SK-N-SH (cell line): ENCODE measurements around the gene CSNK1D. TPM values are rescaled to one million over a fixed set of nuclear protein-coding genes. Genes with fewer than 3 reads are reported as not detected.

Experiments used
- CTCF ChIA-PET: fragments of 300-600, 350-600 bp; formaldehyde crosslinking; extraction: SDS; loops from one replicate; lab custom pipeline; 2021; lab: Yijun Ruan, JAX
- POLR2A ChIA-PET: fragments of 350-600 bp; sonication (Branson Sonifier 250); formaldehyde crosslinking; extraction: SDS; loops from one replicate; lab custom pipeline; 2020; ENCODE audit warnings: antibody characterized with exemption, inconsistent platforms; lab: Yijun Ruan, JAX
- DNase-seq: peaks from one replicate; pipeline ENCODE4 v3.0.0; 2012
- H2AFZ ChIP-seq: fragments of 200-600 bp; sonication (generic); 2 replicates; pipeline ENCODE4 v1.8.1; 2016; ENCODE audit warnings: antibody characterized with exemption, mild to moderate bottlenecking, low read depth
- H3F3A ChIP-seq: fragments of 200-600 bp; sonication (generic); replicated peaks from 2 replicates; pipeline ENCODE3; 2016; ENCODE audit warnings: antibody characterized with exemption, mild to moderate bottlenecking; ENCODE audit not compliant: insufficient read depth
- H3K27ac ChIP-seq, 2 experiments: fragments of 200-500 bp in 1 of 2; fragments of 200-600 bp in 1 of 2; sonication (Bioruptor generic) in 1 of 2; sonication (generic), shearing (Covaris generic) in 1 of 2; 2 replicates each; pipeline versions ENCODE4 v1.5.1 to v1.6.1; 2014 to 2016; ENCODE audit warnings: low read depth in 2 of 2, inconsistent platforms in 1 of 2, low read length in 1 of 2, mild to moderate bottlenecking in 1 of 2, mixed read lengths in 1 of 2
- H3K27me3 ChIP-seq: fragments of 200-600 bp; sonication (generic), shearing (Covaris generic); 2 replicates; pipeline ENCODE4 v1.6.1; 2016; ENCODE audit warnings: mixed run types; ENCODE audit not compliant: insufficient read depth
- H3K36me3 ChIP-seq, 2 experiments: fragments of 200-500 bp in 1 of 2; fragments of 200-600 bp in 1 of 2; sonication (Bioruptor generic) in 1 of 2; sonication (generic) in 1 of 2; replicated peaks in 1 of 2; 2 replicates each; pipeline versions ENCODE3 to v1.5.1; 2014 to 2016; ENCODE audit warnings: low read length in 1 of 2, mild to moderate bottlenecking in 1 of 2; ENCODE audit not compliant: insufficient read depth in 2 of 2, control insufficient read depth in 1 of 2
- H3K4me1 ChIP-seq, 2 experiments: fragments of 200-500 bp in 1 of 2; fragments of 200-600 bp in 1 of 2; sonication (Bioruptor generic) in 1 of 2; sonication (generic), shearing (Covaris generic) in 1 of 2; 2 replicates each; pipeline versions ENCODE4 v1.5.1 to v1.6.1; 2014 to 2016; ENCODE audit warnings: low read depth in 1 of 2, low read length in 1 of 2, mixed run types in 1 of 2; ENCODE audit not compliant: insufficient read depth in 2 of 2, control insufficient read depth in 1 of 2
- H3K4me2 ChIP-seq: fragments of 200-600 bp; sonication (generic), shearing (Covaris generic); 2 replicates; pipeline ENCODE4 v1.6.1; 2017; ENCODE audit warnings: mixed run types
- H3K4me3 ChIP-seq, 2 experiments: fragments of 200-500 bp in 1 of 2; fragments of 200-600 bp in 1 of 2; sonication (Bioruptor generic) in 1 of 2; sonication (generic), shearing (Covaris generic) in 1 of 2; 2 replicates each; pipeline versions ENCODE4 v1.5.1 to v1.8.1; 2014 to 2016; ENCODE audit warnings: low read depth in 2 of 2, inconsistent platforms in 1 of 2, low read length in 1 of 2, mild to moderate bottlenecking in 1 of 2, mixed read lengths in 1 of 2, moderate library complexity in 1 of 2
- H3K79me2 ChIP-seq: fragments of 200-600 bp; sonication (generic); 2 replicates; pipeline ENCODE4 v1.8.1; 2017; ENCODE audit warnings: mild to moderate bottlenecking; ENCODE audit not compliant: insufficient read depth
- H3K9ac ChIP-seq: fragments of 200-600 bp; sonication (generic); 2 replicates; pipeline ENCODE4 v1.6.1; 2017; ENCODE audit warnings: mixed run types
- H3K9me2 ChIP-seq: fragments of 200-600 bp; sonication (generic); 2 replicates; pipeline ENCODE4 v1.6.1; 2017; ENCODE audit warnings: mixed run types
- H3K9me3 ChIP-seq: fragments of 200-600 bp; sonication (generic); 2 replicates; pipeline ENCODE4 v1.6.1; 2017; ENCODE audit warnings: mixed run types, mild to moderate bottlenecking, moderate library complexity
- H4K20me1 ChIP-seq: fragments of 200-600 bp; sonication (generic); 2 replicates; pipeline ENCODE4 v1.6.1; 2017; ENCODE audit warnings: mild to moderate bottlenecking, mixed run types; ENCODE audit not compliant: insufficient read depth
- CHD2 ChIP-seq: fragments of 150-350 bp; IDR thresholded peaks from 2 replicates; pipeline ENCODE4 v1.6.1; 2018; ENCODE audit warnings: low read length; ENCODE audit not compliant: partially characterized antibody
- ELF1 ChIP-seq: IDR thresholded peaks from 2 replicates; pipeline ENCODE4 v1.4.0; 2012
- EP300 ChIP-seq, 2 experiments: IDR thresholded peaks; 2 replicates each; pipeline versions ENCODE4 v1.4.0 to v1.6.1; 2012; ENCODE audit warnings: borderline replicate concordance in 1 of 2, low read depth in 1 of 2, low read length in 1 of 2
- FOXJ3 ChIP-seq: sonication (generic); formaldehyde crosslinking; IDR thresholded peaks from 2 replicates; pipeline ENCODE4 v1.5.1; 2020; ENCODE audit warnings: mild to moderate bottlenecking, missing genetic modification reagents
- GATA2 ChIP-seq: sonication (generic); formaldehyde crosslinking; IDR thresholded peaks from 2 replicates; pipeline ENCODE4 v1.5.0; 2020; ENCODE audit warnings: mild to moderate bottlenecking, missing genetic modification reagents
- MEF2A ChIP-seq: IDR thresholded peaks from 2 replicates; pipeline ENCODE4 v1.4.0; 2012; ENCODE audit warnings: low read depth, borderline replicate concordance
- RAD21 ChIP-seq: IDR thresholded peaks from 2 replicates; pipeline ENCODE4 v1.6.1; 2012; ENCODE audit warnings: mild to moderate bottlenecking, low read length
- RXRA ChIP-seq: IDR thresholded peaks from 2 replicates; pipeline ENCODE4 v1.4.0; 2012; ENCODE audit warnings: low read depth, mild to moderate bottlenecking, borderline replicate concordance
- SMC3 ChIP-seq: IDR thresholded peaks from 2 replicates; pipeline ENCODE4 v1.6.1; 2012; ENCODE audit warnings: low read depth, low read length, improper control_type of control experiment
- TCF12 ChIP-seq: IDR thresholded peaks from 2 replicates; pipeline ENCODE4 v1.4.0; 2012
- WGBS: methylation state at CpG from one replicate; pipeline ENCODE4 v1.1.6; 2017; ENCODE audit warnings: low lambda C conversion rate; 5-methylcytosine and 5-hydroxymethylcytosine counted together
- polyA plus RNA-seq, 3 experiments: library from polyadenylated mRNA; depleted of rRNA; stranded (reverse); fragments of >200 nt; gene quantifications; 2 replicates each; pipeline ENCODE4 v1.2.3, GENCODE V29; 2012
- TF ChIP-seq, protein P1 (sequence below): fragments of 200-600 bp; sonication (generic); IDR thresholded peaks from 2 replicates; pipeline ENCODE4 v1.6.1; 2017; ENCODE audit warnings: antibody characterized with exemption, mild to moderate bottlenecking, moderate library complexity
- TF ChIP-seq, protein P2 (sequence below): IDR thresholded peaks from 2 replicates; pipeline ENCODE4 v1.6.1; 2012; ENCODE audit warnings: mild to moderate bottlenecking, low read depth, low read length, moderate library complexity
- TF ChIP-seq, protein P3 (sequence below): IDR thresholded peaks from 2 replicates; pipeline ENCODE4 v1.4.0; 2012; ENCODE audit warnings: low read depth, borderline replicate concordance

Gene CSNK1D
- polyA plus RNA-seq, 1 of the 3 experiments (the other 2 are of a cell fraction) = 216 TPM

DNA sequence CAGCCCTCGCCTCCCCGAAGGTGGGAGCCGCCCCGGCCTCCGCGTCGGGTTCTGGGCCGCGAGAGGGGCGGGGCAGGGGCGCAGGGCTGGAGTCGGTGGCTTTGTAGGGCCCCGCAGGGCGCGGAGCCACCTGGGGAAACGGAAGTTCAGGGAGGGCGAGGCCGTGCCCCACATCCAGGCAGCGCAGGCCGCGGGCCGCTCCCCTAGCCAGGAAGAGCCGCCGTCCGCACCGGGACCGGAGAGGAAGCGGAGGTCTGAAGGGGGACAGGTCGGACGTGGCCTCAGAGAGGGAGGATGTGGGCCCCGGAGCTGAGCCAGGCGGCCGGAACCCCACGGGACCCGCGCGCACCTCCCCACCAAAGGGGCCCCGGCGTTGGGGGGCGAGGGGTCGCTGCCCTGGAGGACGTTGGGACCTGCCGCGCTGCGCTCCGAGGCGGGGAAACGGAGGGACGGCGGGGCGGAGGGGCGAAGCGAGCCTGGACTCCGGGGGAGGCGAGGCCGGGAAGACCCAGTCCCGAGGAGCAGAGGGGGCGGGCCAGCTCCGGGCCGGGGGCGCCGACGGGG lies 45.1 kb downstream of the CSNK1D start:
- Histone ChIP-seq H3K9me2 (no peaks in the 10 kb centered on the region), H3K4me3 (peak overlapping the region; percentile 46 to 64; a peak in 3 of 4 replicates), H2AFZ (peak overlapping the region; percentile 65; the same call in 1 of the 2 replicates), H3K9me3 (no peaks in the 10 kb centered on the region), H4K20me1 (peaks cover 12% of the 10 kb centered on the region; the same call in 1 of the 2 replicates), H3K27ac (no peak overlapping the region), H3K36me3 (peaks cover 0 to 2% of the 10 kb centered on the region in 2 experiments), H3K27me3 (no peaks in the 10 kb centered on the region), H3K4me1 (peaks cover 4 to 5% of the 10 kb centered on the region in 2 experiments; a peak in 2 of 4 replicates), H3K9ac (peak overlapping the region; percentile 65), H3K4me2 (peak overlapping the region; percentile 84), H3F3A (peaks cover 9% of the 10 kb centered on the region), H3K79me2 (peaks cover 53% of the 10 kb centered on the region)
- 79% methylated on average over 47 of the region's 63 CpGs for WGBS
- POLR2A ChIA-PET = interaction anchor here (1.5 kb wide), 1 partner anchor 14 kb away, joined by 7 read pairs; no protein-coding TSS in a partner anchor
- TF ChIP-seq, protein P1, sequence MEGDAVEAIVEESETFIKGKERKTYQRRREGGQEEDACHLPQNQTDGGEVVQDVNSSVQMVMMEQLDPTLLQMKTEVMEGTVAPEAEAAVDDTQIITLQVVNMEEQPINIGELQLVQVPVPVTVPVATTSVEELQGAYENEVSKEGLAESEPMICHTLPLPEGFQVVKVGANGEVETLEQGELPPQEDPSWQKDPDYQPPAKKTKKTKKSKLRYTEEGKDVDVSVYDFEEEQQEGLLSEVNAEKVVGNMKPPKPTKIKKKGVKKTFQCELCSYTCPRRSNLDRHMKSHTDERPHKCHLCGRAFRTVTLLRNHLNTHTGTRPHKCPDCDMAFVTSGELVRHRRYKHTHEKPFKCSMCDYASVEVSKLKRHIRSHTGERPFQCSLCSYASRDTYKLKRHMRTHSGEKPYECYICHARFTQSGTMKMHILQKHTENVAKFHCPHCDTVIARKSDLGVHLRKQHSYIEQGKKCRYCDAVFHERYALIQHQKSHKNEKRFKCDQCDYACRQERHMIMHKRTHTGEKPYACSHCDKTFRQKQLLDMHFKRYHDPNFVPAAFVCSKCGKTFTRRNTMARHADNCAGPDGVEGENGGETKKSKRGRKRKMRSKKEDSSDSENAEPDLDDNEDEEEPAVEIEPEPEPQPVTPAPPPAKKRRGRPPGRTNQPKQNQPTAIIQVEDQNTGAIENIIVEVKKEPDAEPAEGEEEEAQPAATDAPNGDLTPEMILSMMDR = no peak
- TF ChIP-seq CHD2 = no peak
- TF ChIP-seq MEF2A = no peak
- CTCF ChIA-PET = interaction anchor here (0.9 to 2.9 kb wide), 7 partner anchors 8 to 92 kb away, joined by 3 to 11 read pairs (median 7); no protein-coding TSS in a partner anchor
- no peak for DNase-seq

DNA sequence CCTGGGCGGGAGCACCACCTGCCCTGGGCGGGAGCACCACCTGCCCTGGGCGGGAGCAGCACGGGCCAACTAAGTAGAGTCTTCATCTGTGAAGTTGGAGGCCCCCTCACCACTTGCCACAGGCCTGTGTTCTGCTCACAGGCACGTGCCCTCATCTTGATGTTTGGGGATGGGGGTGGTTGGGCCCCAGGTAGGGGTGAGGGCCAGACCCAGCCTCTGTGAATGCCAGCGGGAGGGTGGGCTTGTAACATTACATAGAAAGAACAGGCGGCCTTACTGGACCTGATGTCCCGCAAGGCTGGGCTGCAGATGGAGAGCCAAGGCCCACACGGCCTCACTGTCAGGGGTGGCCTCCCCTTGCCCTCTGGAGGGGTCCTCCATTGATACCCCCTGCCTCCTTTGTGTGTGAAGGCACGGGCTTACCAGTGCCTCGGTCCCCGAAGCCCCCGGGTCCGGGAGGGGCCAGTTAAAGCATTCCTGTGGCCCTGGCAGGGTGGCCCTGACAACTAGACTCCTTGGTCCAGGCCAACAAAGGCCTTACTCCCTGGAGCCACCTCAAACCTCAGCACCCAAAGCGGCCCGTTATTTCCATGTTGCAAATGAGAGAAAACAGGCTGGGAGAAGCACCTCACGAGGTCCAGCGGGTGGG lies 45.7 kb downstream of the CSNK1D start:
- Histone ChIP-seq H3K4me2 (peak overlapping the region; percentile 84; the same call in 1 of the 2 replicates), H3K9me3 (no peaks in the 10 kb centered on the region), H4K20me1 (peaks cover 6% of the 10 kb centered on the region; the same call in 1 of the 2 replicates), H3K9ac (peak overlapping the region; percentile 65), H3K4me3 (0 out of 4 replicates have a peak overlapping the region, but pooled peaks of 1 of the 2 experiments have one; percentile 46), H3F3A (peaks cover 9% of the 10 kb centered on the region), H3K27me3 (no peaks in the 10 kb centered on the region), H3K36me3 (no peaks in the 10 kb centered on the region), H3K79me2 (peaks cover 47% of the 10 kb centered on the region), H2AFZ (no peak overlapping the region), H3K4me1 (peaks cover 4 to 5% of the 10 kb centered on the region in 2 experiments; a peak in 2 of 4 replicates), H3K27ac (no peak overlapping the region), H3K9me2 (no peaks in the 10 kb centered on the region)
- CTCF ChIA-PET = interaction anchor here (3.1 kb wide), 1 partner anchor 9 kb away, joined by 28 read pairs; no protein-coding TSS in a partner anchor
- POLR2A ChIA-PET = no interaction called here
- WGBS = 94% methylated on average over 11 of the region's 18 CpGs
- DNase-seq = no peak
- no peak for TF ChIP-seq TCF12
- TF ChIP-seq RXRA = no peak
- no peak for TF ChIP-seq RAD21
- TF ChIP-seq, protein P2, sequence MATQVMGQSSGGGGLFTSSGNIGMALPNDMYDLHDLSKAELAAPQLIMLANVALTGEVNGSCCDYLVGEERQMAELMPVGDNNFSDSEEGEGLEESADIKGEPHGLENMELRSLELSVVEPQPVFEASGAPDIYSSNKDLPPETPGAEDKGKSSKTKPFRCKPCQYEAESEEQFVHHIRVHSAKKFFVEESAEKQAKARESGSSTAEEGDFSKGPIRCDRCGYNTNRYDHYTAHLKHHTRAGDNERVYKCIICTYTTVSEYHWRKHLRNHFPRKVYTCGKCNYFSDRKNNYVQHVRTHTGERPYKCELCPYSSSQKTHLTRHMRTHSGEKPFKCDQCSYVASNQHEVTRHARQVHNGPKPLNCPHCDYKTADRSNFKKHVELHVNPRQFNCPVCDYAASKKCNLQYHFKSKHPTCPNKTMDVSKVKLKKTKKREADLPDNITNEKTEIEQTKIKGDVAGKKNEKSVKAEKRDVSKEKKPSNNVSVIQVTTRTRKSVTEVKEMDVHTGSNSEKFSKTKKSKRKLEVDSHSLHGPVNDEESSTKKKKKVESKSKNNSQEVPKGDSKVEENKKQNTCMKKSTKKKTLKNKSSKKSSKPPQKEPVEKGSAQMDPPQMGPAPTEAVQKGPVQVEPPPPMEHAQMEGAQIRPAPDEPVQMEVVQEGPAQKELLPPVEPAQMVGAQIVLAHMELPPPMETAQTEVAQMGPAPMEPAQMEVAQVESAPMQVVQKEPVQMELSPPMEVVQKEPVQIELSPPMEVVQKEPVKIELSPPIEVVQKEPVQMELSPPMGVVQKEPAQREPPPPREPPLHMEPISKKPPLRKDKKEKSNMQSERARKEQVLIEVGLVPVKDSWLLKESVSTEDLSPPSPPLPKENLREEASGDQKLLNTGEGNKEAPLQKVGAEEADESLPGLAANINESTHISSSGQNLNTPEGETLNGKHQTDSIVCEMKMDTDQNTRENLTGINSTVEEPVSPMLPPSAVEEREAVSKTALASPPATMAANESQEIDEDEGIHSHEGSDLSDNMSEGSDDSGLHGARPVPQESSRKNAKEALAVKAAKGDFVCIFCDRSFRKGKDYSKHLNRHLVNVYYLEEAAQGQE = no peak
- TF ChIP-seq MEF2A = no peak
- no peak for TF ChIP-seq ELF1
- no peak for TF ChIP-seq FOXJ3 (CRISPR knock-in tag)
- no peak for TF ChIP-seq EP300 (IDR thresholded peaks at IDR 0.05; ENCODE audit: borderline replicate concordance in 1 of 2, low read depth in 1 of 2, low read length in 1 of 2)
- TF ChIP-seq GATA2 (CRISPR knock-in tag) = no peak
- TF ChIP-seq, protein P3, sequence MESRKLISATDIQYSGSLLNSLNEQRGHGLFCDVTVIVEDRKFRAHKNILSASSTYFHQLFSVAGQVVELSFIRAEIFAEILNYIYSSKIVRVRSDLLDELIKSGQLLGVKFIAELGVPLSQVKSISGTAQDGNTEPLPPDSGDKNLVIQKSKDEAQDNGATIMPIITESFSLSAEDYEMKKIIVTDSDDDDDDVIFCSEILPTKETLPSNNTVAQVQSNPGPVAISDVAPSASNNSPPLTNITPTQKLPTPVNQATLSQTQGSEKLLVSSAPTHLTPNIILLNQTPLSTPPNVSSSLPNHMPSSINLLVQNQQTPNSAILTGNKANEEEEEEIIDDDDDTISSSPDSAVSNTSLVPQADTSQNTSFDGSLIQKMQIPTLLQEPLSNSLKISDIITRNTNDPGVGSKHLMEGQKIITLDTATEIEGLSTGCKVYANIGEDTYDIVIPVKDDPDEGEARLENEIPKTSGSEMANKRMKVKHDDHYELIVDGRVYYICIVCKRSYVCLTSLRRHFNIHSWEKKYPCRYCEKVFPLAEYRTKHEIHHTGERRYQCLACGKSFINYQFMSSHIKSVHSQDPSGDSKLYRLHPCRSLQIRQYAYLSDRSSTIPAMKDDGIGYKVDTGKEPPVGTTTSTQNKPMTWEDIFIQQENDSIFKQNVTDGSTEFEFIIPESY = no peak
- TF ChIP-seq, protein P1 = no peak
- no peak for TF ChIP-seq SMC3
